Epithelial cell of esophagus (primary cell): ENCODE data around the gene TUBA8.
A peak's percentile ranks its signal among the peaks of the same experiment; 100 is the strongest.
"Not testable (repeated sequence)": the region's sequence is repeated elsewhere in the genome, so short reads cannot be mapped to it uniquely, and the experiment has no call there.

Experiments
- DNase-seq: peaks from one replicate; pipeline ENCODE4 v3.0.0; 2010; ENCODE audit warnings: low read depth
- H3K4me3 ChIP-seq: 2 replicates; pipeline ENCODE4 v1.5.1; 2011; ENCODE audit warnings: mild to moderate bottlenecking, low read length, control low read depth
- TF ChIP-seq, protein P1 (sequence below): IDR thresholded peaks from 2 replicates; pipeline ENCODE4 v1.5.1; 2011; ENCODE audit warnings: low read depth, mild to moderate bottlenecking, low read length, control low read depth, inconsistent platforms; ENCODE audit not compliant: insufficient read depth; ENCODE audit errors: missing control alignments

Gene TUBA8

GRCh38 chr22:18067121-18067520 is 43.5 kb upstream of the TUBA8 start:
- no peak for DNase-seq
- H3K4me3 ChIP-seq: no peak overlapping the region
- TF ChIP-seq, protein P1, sequence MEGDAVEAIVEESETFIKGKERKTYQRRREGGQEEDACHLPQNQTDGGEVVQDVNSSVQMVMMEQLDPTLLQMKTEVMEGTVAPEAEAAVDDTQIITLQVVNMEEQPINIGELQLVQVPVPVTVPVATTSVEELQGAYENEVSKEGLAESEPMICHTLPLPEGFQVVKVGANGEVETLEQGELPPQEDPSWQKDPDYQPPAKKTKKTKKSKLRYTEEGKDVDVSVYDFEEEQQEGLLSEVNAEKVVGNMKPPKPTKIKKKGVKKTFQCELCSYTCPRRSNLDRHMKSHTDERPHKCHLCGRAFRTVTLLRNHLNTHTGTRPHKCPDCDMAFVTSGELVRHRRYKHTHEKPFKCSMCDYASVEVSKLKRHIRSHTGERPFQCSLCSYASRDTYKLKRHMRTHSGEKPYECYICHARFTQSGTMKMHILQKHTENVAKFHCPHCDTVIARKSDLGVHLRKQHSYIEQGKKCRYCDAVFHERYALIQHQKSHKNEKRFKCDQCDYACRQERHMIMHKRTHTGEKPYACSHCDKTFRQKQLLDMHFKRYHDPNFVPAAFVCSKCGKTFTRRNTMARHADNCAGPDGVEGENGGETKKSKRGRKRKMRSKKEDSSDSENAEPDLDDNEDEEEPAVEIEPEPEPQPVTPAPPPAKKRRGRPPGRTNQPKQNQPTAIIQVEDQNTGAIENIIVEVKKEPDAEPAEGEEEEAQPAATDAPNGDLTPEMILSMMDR: no peak

GRCh38 chr22:18067548-18068341 is 42.9 kb upstream of the TUBA8 start:
- H3K4me3 ChIP-seq: no peak overlapping the region
- TF ChIP-seq, protein P1: no peak
- no peak for DNase-seq

DNA sequence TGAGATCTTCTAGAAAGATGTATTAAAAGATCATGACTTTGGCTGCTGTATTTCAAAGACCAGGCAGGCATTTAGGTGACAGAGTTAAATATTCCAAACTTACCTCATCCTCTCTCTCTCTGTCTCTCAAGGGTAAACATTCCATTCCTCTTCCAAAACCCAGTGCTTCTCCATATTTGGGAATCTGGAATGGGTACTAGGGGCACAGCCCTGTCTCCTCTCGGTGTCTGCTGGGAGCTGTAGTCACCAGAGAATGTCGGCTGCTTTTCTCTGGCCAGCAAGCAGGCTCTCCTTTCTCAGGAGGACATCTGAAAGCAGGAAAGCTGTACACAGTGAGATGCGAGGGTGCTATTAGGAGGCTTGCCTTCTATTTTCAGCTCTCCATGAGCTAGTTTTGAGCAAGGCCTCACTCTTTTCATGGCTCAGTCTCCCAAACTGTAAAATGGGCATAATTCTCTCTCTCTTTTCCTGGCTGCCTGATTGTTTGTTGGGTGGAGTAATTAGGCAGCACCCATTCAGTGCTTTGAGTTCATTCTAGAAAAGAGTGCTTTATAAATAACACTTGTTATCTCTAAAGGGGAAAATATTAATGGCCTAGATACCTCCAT is 42.1 kb upstream of the TUBA8 start:
- no peak overlapping the region for H3K4me3 ChIP-seq
- TF ChIP-seq, protein P1: no peak
- peak; percentile 38 for DNase-seq

DNA sequence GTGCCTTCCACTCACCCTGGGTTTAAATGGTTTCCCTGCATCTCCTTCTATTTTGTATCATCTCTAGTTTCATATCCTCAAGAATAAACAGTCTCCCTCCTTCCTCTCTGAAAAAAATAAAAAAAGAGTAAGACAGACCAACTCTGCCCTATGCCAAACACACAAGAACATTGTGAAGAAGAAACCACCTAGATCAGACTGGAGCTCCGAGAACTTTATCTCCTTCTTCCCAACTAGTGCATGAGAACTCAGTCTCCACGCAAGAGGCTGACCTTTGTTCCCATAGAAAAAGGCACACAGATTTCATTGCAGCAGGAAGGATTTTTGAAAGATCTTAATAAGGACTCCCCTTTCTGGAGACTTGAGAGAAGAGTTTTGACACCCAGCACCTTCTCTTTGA is 41.6 kb upstream of the TUBA8 start:
- DNase-seq: no peak
- TF ChIP-seq, protein P1: no peak
- H3K4me3 ChIP-seq: no peak overlapping the region

DNA sequence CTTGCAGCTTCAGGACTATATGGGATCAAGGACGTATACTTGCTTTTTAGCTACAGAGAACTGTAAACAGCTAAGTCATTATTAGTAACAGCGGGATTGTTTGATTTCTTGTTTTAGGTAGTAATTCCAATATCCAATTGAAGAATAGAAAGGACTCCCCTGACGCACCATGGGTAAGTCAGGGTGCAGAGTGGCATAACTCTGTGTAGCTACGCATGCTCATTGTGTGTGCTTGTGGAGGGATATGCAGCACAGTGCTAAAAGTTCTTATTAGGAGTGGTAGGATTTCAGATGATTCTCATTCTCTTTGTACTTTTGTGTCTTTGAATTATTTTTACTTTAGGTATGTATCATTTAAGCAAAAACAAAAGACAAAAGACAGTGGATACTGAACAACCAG is 40.6 kb upstream of the TUBA8 start:
- TF ChIP-seq, protein P1: no peak
- H3K4me3 ChIP-seq: no peak overlapping the region
- no peak for DNase-seq

DNA sequence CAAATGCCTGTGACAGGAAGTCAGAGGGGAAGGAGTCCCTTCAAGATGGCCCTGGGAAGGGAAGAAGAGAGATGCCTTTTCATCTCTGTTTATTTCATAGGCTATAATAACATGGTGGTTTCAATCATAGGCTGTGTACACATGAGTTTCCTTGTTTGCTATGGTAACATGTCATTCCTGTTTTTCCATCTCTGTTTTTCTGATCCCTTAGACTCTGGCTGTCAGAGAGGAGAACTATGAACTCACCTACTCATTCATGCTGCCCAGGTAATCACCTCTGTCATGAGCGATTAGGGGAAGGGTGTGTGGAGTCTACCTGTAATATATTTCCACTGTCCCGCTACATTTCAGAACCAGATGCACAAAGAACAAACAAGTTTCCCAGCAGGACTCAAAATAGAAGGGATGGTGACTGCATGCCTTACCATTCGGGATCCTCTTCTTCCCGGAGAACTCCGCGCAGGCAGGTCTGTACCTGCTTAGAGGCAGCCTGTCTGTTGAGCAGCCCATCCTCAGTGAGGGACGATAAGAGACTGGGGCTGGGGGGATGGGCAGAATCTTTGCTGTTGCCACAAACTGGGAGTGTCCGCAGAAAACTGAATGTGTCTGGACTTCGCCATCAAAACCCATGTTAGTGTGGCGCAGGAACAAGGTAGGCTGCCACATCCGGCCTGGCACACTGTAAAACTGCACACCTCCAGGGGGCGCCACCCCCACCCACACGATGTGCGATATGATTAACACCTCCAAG is 39.9 kb upstream of the TUBA8 start:
- TF ChIP-seq, protein P1: peak; percentile 50
- no peak overlapping the region for H3K4me3 ChIP-seq
- DNase-seq: peak; percentile 93

DNA sequence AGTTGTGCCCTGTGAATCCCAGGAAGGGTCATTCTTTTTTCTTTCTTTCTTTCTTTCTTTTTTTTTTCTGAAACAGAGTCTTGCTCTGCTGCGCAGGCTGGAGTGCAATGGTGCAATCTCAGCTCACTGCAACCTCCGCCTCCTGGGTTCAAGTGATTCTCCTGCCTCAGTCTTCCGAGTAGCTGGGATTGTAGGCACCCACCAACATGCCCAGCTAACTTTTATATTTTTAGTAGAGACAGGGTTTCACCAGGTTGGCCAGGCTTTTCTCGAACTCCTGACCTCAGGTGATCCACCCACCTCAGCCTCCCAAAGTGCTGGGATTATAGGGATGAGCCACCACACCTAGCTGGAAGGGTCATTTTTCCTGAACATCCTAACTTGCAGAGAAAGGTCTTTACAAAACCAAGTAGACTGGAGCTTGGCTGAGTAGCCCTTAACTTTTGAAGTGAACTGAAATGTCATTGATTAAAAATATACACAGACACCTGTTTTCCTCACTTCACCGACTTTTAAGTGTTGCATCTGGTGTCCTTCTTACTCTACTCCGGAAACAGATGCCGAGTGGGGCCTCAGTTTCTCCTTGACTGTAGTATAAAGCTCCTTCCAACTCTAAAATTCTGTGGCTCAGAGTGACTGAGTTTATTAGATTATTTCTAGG is 39.2 kb upstream of the TUBA8 start:
- H3K4me3 ChIP-seq, DNase-seq: not testable (repeated sequence)
